ENCODE measurements around the gene POU6F2.
A peak's percentile ranks its signal among the peaks of the same experiment; 100 is the strongest.

The POU6F2 gene

DNA sequence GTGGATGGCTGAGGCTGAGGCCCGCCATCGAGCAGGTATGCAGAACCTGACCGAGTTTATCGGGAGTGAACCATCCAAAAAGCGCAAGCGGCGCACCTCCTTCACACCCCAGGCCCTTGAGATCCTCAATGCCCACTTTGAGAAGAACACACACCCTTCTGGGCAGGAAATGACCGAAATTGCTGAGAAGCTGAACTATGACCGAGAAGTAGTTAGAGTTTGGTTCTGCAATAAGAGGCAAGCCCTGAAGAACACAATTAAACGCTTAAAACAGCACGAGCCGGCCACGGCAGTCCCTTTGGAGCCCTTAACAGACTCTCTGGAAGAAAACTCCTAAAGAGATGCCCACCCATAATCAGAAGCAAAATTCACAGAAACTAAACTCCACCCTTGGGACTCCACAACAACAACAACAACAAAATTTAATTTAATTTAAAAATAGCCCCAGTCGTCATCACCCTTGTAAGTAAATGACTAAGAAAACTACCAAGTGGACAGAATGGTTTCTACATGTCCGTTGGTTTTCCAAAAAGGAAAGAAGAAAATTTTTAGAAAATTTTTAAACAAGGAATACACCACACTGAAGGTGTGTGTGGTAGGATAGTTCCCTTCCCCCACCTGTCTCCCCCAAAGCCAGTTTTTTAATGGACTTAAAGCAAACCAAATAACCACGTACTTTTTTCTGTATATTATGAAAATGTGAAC, 486.8 kb downstream of the POU6F2 start:
- ATAC-seq (no peak), DNase-seq (no peak)
- Mint-ChIP-seq H3K4me3 (no peak overlapping the region), H3K36me3 (ENCODE audit: low read depth) (no peaks in the 10 kb centered on the region), H3K9me3 (no peaks in the 10 kb centered on the region), H3K4me1 (peaks cover 4% of the 10 kb centered on the region), H3K27me3 (peaks cover 7% of the 10 kb centered on the region), H3K27ac (no peak overlapping the region)

DNA sequence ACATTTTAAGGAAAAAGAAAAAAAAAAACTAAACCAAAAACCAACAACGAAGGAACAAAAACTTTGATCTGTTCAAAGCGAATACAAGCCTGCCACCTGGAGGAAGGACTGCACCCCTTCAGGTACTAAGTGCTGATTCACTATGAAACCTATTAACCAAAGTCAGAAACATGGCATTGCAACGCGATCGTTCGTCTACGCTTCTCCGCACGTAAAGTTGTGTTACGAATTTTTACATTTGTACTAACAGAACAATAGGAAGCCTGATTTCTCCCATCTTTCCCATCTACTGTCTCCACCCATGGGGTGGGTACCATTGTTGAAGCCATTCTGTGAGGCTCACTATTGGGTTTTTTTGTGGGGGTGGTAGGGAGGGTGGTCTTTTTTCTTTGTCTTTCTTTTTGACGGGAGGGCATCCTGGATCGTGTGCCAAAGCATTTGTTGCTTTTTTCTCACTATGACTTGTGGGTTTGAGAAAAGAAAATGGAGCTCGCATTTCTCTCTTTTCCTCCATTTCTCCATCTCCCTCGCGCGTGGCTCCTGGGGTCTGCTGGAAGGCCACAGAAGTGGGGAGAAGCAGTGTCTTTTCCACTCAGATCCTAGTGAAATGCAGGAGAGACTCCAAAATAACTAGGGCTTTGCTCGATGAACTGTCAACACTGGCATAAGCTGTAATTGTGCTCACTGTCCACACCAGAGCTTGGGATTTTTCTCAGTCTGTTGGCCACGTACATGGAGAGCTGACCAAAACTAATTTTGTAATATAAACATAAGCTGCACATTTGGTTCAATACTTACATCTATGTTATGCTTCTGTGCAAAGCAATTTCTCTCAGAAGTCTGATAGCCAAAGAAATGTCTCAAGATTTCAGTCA, 487.6 kb downstream of the POU6F2 start:
- H3K27ac Mint-ChIP-seq: no peak overlapping the region
- ATAC-seq (peak; percentile 78), DNase-seq (peak; percentile 20)
- no peak overlapping the region for H3K4me3 Mint-ChIP-seq
- no peaks in the 10 kb centered on the region for H3K9me3 Mint-ChIP-seq
- peaks cover 7% of the 10 kb centered on the region for H3K27me3 Mint-ChIP-seq
- no peaks in the 10 kb centered on the region for H3K36me3 Mint-ChIP-seq (ENCODE audit: low read depth)
- H3K4me1 Mint-ChIP-seq: peaks cover 4% of the 10 kb centered on the region

DNA sequence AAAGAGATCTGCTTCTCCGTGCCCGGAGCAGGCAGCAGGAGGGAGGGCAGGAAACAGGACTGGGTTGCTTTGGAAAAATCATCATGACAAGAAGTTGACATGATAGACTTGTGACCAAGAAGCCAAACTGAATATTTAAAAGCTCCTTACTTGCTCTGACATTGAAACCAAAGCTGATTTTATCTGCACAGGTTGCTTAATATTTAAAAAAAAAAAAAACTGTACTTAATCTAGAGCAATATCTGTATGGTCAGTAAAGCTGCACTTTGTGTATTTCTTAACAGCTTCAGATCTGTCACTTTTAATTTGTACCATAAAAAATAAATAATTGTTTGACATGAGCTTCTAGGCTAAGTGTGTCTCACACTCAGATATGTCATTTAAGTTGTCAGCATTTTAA, 490.6 kb downstream of the POU6F2 start:
- no peak overlapping the region for H3K27ac Mint-ChIP-seq
- H3K27me3 Mint-ChIP-seq: peaks cover 7% of the 10 kb centered on the region
- H3K36me3 Mint-ChIP-seq (ENCODE audit: low read depth): no peaks in the 10 kb centered on the region
- H3K4me1 Mint-ChIP-seq: peaks cover 4% of the 10 kb centered on the region
- H3K4me3 Mint-ChIP-seq: no peak overlapping the region
- ATAC-seq: no peak
- DNase-seq: no peak
- H3K9me3 Mint-ChIP-seq: no peaks in the 10 kb centered on the region

DNA sequence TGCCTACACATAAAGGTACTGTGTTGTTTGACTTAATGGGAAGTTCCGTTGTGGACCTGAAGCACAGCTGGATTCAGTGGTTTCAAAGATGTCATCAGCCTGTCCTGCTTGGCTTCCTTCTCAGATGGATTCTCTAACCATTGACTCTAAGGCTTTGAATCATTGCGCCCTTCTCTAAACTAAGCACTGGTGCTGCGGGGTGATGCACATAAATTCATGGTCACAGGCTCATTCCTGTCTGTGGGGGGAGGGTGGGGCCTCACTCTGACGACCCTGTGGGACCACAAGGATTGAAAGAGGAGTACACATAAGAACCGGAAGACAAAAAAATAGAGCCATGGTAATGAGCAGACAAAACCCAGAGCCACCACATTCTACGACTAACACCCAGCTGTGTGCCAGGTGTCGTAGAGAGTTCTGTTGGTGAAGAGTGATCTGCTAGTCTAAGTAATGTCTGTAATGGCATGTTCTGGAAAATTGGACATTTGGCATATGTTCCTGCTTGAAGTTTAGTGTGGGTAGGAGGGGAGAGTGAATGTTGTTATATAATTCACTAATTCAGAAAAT, 491.2 kb downstream of the POU6F2 start:
- Mint-ChIP-seq H3K27me3 (peaks cover 7% of the 10 kb centered on the region), H3K9me3 (no peaks in the 10 kb centered on the region), H3K27ac (no peak overlapping the region), H3K4me1 (peaks cover 4% of the 10 kb centered on the region), H3K36me3 (ENCODE audit: low read depth) (no peaks in the 10 kb centered on the region), H3K4me3 (no peak overlapping the region)
- DNase-seq (no peak), ATAC-seq (no peak)

DNA sequence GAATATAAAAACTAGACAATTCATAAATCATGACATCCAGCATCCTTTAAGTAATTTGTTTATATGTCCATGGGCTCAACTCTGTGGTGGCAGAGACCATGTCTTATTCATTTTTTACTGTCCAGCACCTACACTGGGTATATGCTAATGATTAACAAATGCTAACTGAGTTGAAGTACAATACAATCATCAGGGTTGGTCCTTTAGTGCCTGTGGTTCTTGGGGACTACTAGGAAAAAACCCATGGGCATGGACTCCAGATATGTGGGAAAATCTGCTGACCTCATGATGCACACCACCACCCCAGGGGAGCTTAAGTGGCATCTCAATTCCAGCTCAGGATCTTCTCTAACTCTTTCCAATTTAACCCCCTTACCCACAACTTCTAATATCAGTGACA, 503.2 kb downstream of the POU6F2 start:
- Mint-ChIP-seq H3K27ac (no peak overlapping the region), H3K36me3 (ENCODE audit: low read depth) (no peaks in the 10 kb centered on the region), H3K27me3 (peaks cover 15% of the 10 kb centered on the region), H3K4me3 (no peak overlapping the region), H3K9me3 (no peaks in the 10 kb centered on the region), H3K4me1 (no peaks in the 10 kb centered on the region)
- DNase-seq (no peak), ATAC-seq (no peak)

DNA sequence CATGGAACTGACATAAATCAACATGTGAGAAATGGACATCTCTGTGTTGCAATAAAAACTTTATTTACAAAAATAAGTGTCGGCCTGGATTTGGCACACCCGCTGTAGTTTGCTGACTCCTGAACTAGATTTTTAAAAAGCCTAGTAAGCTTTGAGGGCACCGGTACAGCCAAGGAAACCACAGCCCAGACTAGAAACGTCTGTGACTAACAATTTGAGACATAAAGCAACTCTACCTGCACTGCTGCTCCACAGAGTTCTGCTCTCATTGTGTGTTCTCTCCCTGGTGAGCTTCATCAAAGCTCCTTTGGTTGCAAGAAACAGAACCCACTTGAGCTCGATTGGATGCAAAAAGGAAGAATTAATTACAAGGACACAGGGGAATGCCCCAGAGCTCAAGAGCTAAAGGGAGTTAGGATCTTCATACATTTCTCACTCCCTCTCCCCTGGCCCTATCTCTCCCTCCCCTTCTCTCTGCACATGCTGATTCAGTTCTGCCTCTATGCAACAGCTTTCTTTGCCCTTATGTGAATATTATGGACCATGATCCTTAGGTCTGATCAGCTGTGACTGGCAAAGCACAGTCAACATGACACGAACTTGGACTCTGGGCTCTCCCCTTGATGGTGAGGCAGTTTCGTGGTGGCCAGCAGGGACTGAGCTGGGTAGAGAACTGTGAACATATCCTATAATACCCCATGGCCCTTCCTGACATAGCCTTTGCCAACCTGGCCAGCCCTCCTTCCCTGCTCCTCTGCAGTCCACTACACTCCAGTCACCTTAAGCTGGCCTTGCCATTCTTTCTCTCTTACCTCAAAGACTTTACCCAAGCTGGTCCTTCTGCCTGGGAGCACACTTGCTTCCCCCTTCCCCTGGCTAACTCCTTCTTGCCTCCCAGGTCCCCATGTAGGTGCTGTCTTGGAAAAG, 511.0 kb downstream of the POU6F2 start:
- H3K27me3 Mint-ChIP-seq: peaks cover 8% of the 10 kb centered on the region
- no peak overlapping the region for H3K4me3 Mint-ChIP-seq
- no peaks in the 10 kb centered on the region for H3K9me3 Mint-ChIP-seq
- H3K27ac Mint-ChIP-seq: no peak overlapping the region
- H3K4me1 Mint-ChIP-seq: no peaks in the 10 kb centered on the region
- ATAC-seq (no peak), DNase-seq (no peak)
- H3K36me3 Mint-ChIP-seq (ENCODE audit: low read depth): no peaks in the 10 kb centered on the region

DNA sequence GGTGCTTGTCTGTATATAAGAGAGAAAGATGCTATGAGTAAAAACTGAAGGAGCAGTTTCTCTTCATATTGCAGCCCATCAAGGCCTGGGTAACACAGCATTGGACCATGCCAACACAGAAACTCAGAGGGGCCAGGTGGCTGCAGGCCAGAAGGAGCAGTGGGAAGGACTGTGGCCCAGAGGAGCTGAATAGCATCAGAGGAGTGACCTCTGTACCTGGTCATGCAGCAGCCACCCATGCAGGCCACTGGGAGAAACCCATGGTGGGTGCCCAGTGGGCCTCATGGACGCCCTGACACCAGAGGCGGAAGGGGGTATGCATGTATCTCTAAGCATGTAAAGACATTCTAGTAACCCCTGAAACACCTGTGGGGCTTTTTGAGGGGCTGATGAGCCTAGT, 512.6 kb downstream of the POU6F2 start:
- Mint-ChIP-seq H3K9me3 (no peaks in the 10 kb centered on the region), H3K27ac (no peak overlapping the region), H3K4me3 (no peak overlapping the region), H3K36me3 (ENCODE audit: low read depth) (no peaks in the 10 kb centered on the region), H3K4me1 (no peaks in the 10 kb centered on the region), H3K27me3 (peaks cover 7% of the 10 kb centered on the region)
- ATAC-seq (no peak), DNase-seq (no peak)

DNA sequence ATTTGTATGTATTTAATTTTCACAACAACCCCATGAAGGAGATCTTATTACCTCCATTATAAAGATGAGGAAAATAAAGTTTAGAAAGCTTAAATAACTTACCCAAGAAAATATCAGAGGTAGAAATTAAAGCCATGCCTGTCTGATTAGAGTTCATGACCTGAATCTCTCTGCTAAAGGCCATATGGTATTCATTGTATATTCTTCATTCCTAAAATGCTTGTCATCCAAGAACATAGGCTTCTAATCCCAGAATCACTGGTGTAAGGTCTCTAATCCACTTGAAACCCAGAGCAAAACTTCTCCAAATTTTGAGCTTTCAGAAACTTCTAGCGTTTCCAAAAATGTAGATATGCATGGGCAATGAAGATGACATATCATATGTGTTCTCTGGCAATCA, 516.2 kb downstream of the POU6F2 start:
- no peak for ATAC-seq
- Mint-ChIP-seq H3K4me3 (no peak overlapping the region), H3K27me3 (no peaks in the 10 kb centered on the region), H3K27ac (no peak overlapping the region), H3K9me3 (no peaks in the 10 kb centered on the region), H3K36me3 (ENCODE audit: low read depth) (no peaks in the 10 kb centered on the region), H3K4me1 (no peaks in the 10 kb centered on the region)
- no peak for DNase-seq

DNA sequence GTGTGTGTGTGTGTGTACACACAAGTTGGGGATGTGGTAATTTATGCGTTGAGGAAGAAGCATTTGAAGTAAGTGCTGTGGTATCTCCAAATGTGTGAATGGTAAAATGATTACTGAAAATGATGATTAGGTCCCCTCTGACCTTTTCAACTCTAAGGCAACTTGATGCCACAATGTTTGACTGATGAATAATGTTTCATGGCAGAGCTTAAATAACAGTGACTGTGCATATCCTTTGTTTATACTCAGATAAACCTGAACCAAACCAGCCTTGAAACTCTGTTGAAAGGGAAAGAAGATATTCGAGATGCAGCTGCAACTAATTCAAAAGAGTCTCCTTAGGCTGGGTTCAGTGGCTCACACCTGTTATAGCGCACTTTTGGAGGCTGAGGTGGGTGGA, 523.6 kb downstream of the POU6F2 start:
- Mint-ChIP-seq H3K9me3 (no peaks in the 10 kb centered on the region), H3K36me3 (ENCODE audit: low read depth) (no peaks in the 10 kb centered on the region), H3K4me3 (no peak overlapping the region), H3K4me1 (no peaks in the 10 kb centered on the region), H3K27me3 (peaks cover 10% of the 10 kb centered on the region), H3K27ac (no peak overlapping the region)
- ATAC-seq: no peak
- DNase-seq: no peak

DNA sequence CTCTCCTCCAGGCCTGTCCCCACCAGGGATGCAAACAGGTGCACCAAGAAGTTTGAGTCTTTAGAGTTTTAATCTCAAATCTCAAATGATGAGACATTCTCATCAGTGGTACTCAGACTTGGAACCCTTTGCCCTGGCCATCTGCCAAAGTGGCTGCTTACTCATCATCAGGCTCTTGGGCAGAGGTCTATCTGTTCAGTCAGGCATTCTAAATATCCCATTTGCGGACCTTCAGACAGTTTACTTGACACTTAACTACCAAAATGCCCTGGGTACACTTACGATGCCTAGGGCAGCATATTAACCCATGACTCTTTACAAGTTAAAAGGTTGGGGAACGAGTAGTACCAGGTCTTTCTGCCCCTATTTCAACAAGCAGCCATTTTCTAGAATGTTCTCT, 527.3 kb downstream of the POU6F2 start:
- Mint-ChIP-seq H3K4me1 (peaks cover 2% of the 10 kb centered on the region), H3K36me3 (ENCODE audit: low read depth) (no peaks in the 10 kb centered on the region), H3K9me3 (no peaks in the 10 kb centered on the region), H3K27me3 (peaks cover 8% of the 10 kb centered on the region), H3K27ac (no peak overlapping the region), H3K4me3 (no peak overlapping the region)
- ATAC-seq: no peak
- DNase-seq: no peak

DNA sequence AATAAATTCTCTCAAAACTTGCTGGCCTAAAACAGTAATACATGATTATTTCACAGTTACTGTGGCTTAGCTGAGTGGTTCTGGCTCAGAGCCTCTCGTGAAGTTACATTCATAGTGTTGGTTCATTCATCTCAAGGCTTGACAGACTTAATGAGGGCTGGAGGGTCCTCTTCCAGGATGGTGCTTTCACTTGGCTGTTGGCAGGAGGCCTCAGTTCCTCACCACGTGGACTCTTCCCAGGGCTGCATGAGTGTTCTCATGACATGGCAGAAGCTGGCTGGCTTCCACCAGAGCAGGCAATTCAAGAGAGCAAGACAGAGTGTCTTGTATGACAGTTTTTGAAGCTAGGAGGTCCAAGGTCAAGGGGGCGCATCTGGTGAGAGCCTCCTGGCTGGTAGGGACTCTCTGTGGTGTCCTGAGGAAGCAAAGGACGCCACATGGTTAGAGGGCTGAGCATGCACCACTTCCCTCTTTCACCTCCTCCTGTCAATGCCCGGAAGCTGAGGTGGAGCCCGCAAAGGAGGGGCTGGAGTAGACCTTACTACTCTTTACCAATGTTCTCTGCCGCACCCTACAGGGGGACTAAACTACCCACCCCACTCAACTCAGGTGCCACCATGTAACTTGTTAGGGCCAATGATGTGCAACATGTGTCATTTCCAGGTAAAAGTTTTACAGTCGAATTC, 530.3 kb downstream of the POU6F2 start:
- no peaks in the 10 kb centered on the region for H3K36me3 Mint-ChIP-seq (ENCODE audit: low read depth)
- H3K4me1 Mint-ChIP-seq: peaks cover 7% of the 10 kb centered on the region
- no peak overlapping the region for H3K4me3 Mint-ChIP-seq
- no peaks in the 10 kb centered on the region for H3K9me3 Mint-ChIP-seq
- H3K27ac Mint-ChIP-seq: no peak overlapping the region
- no peak for ATAC-seq
- H3K27me3 Mint-ChIP-seq: peaks cover 3% of the 10 kb centered on the region
- no peak for DNase-seq

DNA sequence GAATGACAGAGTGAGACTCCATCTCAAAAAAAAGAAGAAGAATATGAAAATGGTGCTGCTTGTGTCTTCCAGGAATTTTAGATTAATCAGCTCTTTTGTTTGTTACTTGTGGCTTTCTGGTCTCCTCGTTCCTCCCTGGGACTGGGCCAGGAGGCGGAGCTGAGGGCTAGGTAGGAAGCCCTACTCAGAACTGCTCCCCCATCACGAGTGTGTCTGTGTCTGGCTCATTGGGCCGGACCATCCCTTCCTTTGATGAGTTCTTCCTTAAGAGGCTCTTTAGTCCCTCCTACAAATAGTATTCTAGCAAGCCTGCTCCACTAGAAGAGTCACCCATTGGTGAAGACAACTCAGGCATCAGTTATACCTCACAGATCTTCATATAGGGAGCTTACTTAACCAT, 531.7 kb downstream of the POU6F2 start:
- no peak overlapping the region for H3K27ac Mint-ChIP-seq
- no peaks in the 10 kb centered on the region for H3K9me3 Mint-ChIP-seq
- no peak overlapping the region for H3K4me3 Mint-ChIP-seq
- DNase-seq (no peak), ATAC-seq (no peak)
- peaks cover 2% of the 10 kb centered on the region for H3K27me3 Mint-ChIP-seq
- peaks cover 7% of the 10 kb centered on the region for H3K4me1 Mint-ChIP-seq
- no peaks in the 10 kb centered on the region for H3K36me3 Mint-ChIP-seq (ENCODE audit: low read depth)

DNA sequence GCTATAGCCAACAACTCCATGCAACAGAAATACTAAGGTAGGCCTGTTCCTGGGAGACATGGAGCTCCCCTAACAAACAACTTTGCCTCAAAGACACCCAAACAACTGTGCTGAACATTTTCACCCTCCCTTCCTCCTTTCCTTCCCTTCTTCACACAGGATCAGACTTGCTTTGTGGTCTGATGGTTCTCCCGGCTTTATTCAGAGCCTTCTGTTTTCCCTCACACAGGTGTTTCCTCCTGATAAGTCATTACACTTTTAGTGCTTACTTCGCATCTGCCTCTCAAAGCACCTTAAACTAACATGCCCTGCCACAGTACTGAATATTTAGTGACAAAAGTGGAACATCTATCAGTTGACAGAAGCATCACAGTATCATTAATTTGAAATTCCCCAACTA, 532.2 kb downstream of the POU6F2 start:
- no peak overlapping the region for H3K4me3 Mint-ChIP-seq
- no peaks in the 10 kb centered on the region for H3K36me3 Mint-ChIP-seq (ENCODE audit: low read depth)
- H3K27ac Mint-ChIP-seq: no peak overlapping the region
- ATAC-seq (no peak), DNase-seq (no peak)
- H3K4me1 Mint-ChIP-seq: peaks cover 7% of the 10 kb centered on the region
- H3K27me3 Mint-ChIP-seq: peaks cover 2% of the 10 kb centered on the region
- H3K9me3 Mint-ChIP-seq: no peaks in the 10 kb centered on the region

DNA sequence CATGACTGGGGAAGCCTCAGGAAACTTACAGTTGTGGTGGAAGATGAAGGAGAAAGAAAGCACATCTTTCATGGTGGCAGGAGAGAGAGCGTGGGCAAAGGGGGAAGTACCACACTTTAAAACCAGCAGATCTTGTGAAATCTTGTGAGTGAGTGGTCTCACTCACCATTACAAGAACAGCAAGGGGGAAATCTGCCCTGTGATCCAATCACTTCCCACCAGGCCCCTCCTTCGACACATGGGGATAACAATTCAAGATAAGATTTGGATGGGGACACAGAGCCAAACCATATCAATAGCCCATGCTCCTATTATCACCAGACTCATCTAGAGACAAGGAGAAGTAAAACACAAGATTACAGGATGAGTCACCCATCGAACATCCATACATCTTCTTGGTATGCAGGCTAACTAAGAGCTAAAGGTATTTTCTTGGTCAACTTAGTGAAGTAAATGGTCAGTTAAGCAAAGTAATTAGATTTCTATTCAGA, 533.2 kb downstream of the POU6F2 start:
- no peak for DNase-seq
- H3K27me3 Mint-ChIP-seq: peaks cover 2% of the 10 kb centered on the region

More for the DNA sequence above, 533.2 kb downstream of the POU6F2 start:
- peak; percentile 40 for ATAC-seq
- Mint-ChIP-seq H3K4me3 (no peak overlapping the region), H3K27ac (no peak overlapping the region), H3K36me3 (ENCODE audit: low read depth) (no peaks in the 10 kb centered on the region), H3K4me1 (peaks cover 7% of the 10 kb centered on the region), H3K9me3 (no peaks in the 10 kb centered on the region)
